HG03442 (cell line): ENCODE results near the gene PSMA3.

ENCODE experiments used
- ATAC-seq: cut with Tn5 transposase; IDR thresholded peaks from one replicate; pipeline ENCODE4 v1.9.1; 2021; ENCODE audit warnings: mild to moderate bottlenecking, moderate library complexity; ENCODE audit not compliant: unreplicated experiment

Gene PSMA3

GRCh38 chr14:58298477-58299400, 54.1 kb downstream of the PSMA3 start, which contains the start of gene ARID4A:
Gene ARID4A, plus strand, starts transcription at chr14:58298555. Its CDS starts 1,300 bp downstream, at chr14:58299855.
- ATAC-seq, result no peak

- ATAC-seq, result no peak
These were observed 55.0 kb downstream of the PSMA3 start for GRCh38 chr14:58299401-58300330.

GRCh38 chr14:58301416-58301815, 56.8 kb downstream of the PSMA3 start:
- ATAC-seq, result no peak

- ATAC-seq, result no peak
These were observed 61.1 kb downstream of the PSMA3 start for GRCh38 chr14:58305730-58306129.

GRCh38 chr14:58307597-58308316, 63.1 kb downstream of the PSMA3 start:
- no peak for ATAC-seq

- no peak for ATAC-seq
These were observed 64.4 kb downstream of the PSMA3 start for GRCh38 chr14:58309086-58309485.

- ATAC-seq, result no peak
These were observed 69.1 kb downstream of the PSMA3 start for GRCh38 chr14:58313699-58314098.

- no peak for ATAC-seq
These were observed 71.0 kb downstream of the PSMA3 start for GRCh38 chr14:58315606-58316005.
